ENCODE measurements around the gene BPI. TPM values are rescaled to one million over a fixed set of nuclear protein-coding genes. Genes with fewer than 3 reads are reported as not detected.

BPI gene
- total RNA-seq, 1 donor from 2014 or later: not detected

- Histone ChIP-seq H3K9ac (no peak overlapping the region), H2AFZ (replicated peaks) (no peak overlapping the region), H3F3A (ENCODE audit: low read depth) (peaks cover 6% of the 10 kb centered on the region), H3K36me3 (no peaks in the 10 kb centered on the region), H3K27ac (no peak overlapping the region), H3K4me2 (no peak overlapping the region), H3K27me3 (no peaks in the 10 kb centered on the region), H3K9me3 (ENCODE audit: low read depth) (no peaks in the 10 kb centered on the region), H3K79me2 (ENCODE audit: low read depth) (no peaks in the 10 kb centered on the region), H3K4me3 (no peak overlapping the region), H4K20me1 (ENCODE audit: low read depth) (no peaks in the 10 kb centered on the region), H3K4me1 (peaks cover 23% of the 10 kb centered on the region)
- Mint-ChIP-seq H3K9me3 (no peaks in the 10 kb centered on the region), H3K27me3 (ENCODE audit: insufficient read depth, low read depth) (peaks cover 7% of the 10 kb centered on the region), H3K4me1 (peaks cover 45% of the 10 kb centered on the region), H3K4me3 (peak overlapping the region; percentile 21), H3K36me3 (no peaks in the 10 kb centered on the region), H3K27ac (peak overlapping the region; percentile 17)
- TF ChIP-seq CTCF (IDR thresholded peaks at IDR 0.05) (no peak), EZH2 (IDR thresholded peaks at IDR 0.05) (no peak), EZH2phosphoT487 (IDR thresholded peaks at IDR 0.05) (no peak)
- peak; percentile 60 for DNase-seq (ENCODE audit: low spot score)
Observed at GRCh38 chr20:38302786-38303185, 1.2 kb upstream of the BPI start.

- no peaks in the 10 kb centered on the region for H3K9me3 Mint-ChIP-seq
- no peak overlapping the region for H3K27ac ChIP-seq
- no peak overlapping the region for H3K4me3 Mint-ChIP-seq
- H3K4me3 ChIP-seq: no peak overlapping the region
- H3K9me3 ChIP-seq (ENCODE audit: low read depth): no peaks in the 10 kb centered on the region
- no peaks in the 10 kb centered on the region for H3K27me3 ChIP-seq
- H3K27me3 Mint-ChIP-seq (ENCODE audit: insufficient read depth, low read depth): peaks cover 9% of the 10 kb centered on the region
- peaks cover 15% of the 10 kb centered on the region for H3K4me1 ChIP-seq
- H3K9ac ChIP-seq: no peak overlapping the region
- H3K36me3 ChIP-seq: no peaks in the 10 kb centered on the region
- H3K4me2 ChIP-seq: no peak overlapping the region
- peak; percentile 52 for TF ChIP-seq CTCF (IDR thresholded peaks at IDR 0.05)
- no peak for TF ChIP-seq EZH2 (IDR thresholded peaks at IDR 0.05)
- TF ChIP-seq EZH2phosphoT487 (IDR thresholded peaks at IDR 0.05): no peak
- peak; percentile 36 for DNase-seq (ENCODE audit: low spot score)
- peaks cover 6% of the 10 kb centered on the region for H3F3A ChIP-seq (ENCODE audit: low read depth)
- no peak overlapping the region for H2AFZ ChIP-seq (replicated peaks)
- H3K27ac Mint-ChIP-seq: no peak overlapping the region
- no peaks in the 10 kb centered on the region for H4K20me1 ChIP-seq (ENCODE audit: low read depth)
- H3K79me2 ChIP-seq (ENCODE audit: low read depth): no peaks in the 10 kb centered on the region
- no peaks in the 10 kb centered on the region for H3K36me3 Mint-ChIP-seq
- H3K4me1 Mint-ChIP-seq: peaks cover 42% of the 10 kb centered on the region
Observed at GRCh38 chr20:38304845-38305447, 990 bp downstream of the BPI start.

- H4K20me1 ChIP-seq (ENCODE audit: low read depth): no peaks in the 10 kb centered on the region
- H3K4me3 Mint-ChIP-seq: no peak overlapping the region
- H3K27me3 Mint-ChIP-seq (ENCODE audit: insufficient read depth, low read depth): peaks cover 9% of the 10 kb centered on the region
- TF ChIP-seq EZH2 (IDR thresholded peaks at IDR 0.05) (no peak), EZH2phosphoT487 (IDR thresholded peaks at IDR 0.05) (no peak), CTCF (IDR thresholded peaks at IDR 0.05) (no peak)
- H3K9me3 Mint-ChIP-seq: no peaks in the 10 kb centered on the region
- no peak overlapping the region for H3K27ac ChIP-seq
- H3K36me3 ChIP-seq: no peaks in the 10 kb centered on the region
- peaks cover 6% of the 10 kb centered on the region for H3F3A ChIP-seq (ENCODE audit: low read depth)
- H3K36me3 Mint-ChIP-seq: no peaks in the 10 kb centered on the region
- no peak overlapping the region for H2AFZ ChIP-seq (replicated peaks)
- H3K4me2 ChIP-seq: no peak overlapping the region
- H3K9ac ChIP-seq: no peak overlapping the region
- no peak overlapping the region for H3K27ac Mint-ChIP-seq
- H3K27me3 ChIP-seq: no peaks in the 10 kb centered on the region
- H3K4me1 ChIP-seq: peaks cover 15% of the 10 kb centered on the region
- H3K4me1 Mint-ChIP-seq: peaks cover 42% of the 10 kb centered on the region
- DNase-seq (ENCODE audit: low spot score): no peak
- H3K4me3 ChIP-seq: no peak overlapping the region
- no peaks in the 10 kb centered on the region for H3K79me2 ChIP-seq (ENCODE audit: low read depth)
- H3K9me3 ChIP-seq (ENCODE audit: low read depth): no peaks in the 10 kb centered on the region
Observed at GRCh38 chr20:38305541-38305940, 1.6 kb downstream of the BPI start.
